NCI-H2171 (cell line): ENCODE data around the gene EDIL3.
"Not testable (repeated sequence)": the region's sequence is repeated elsewhere in the genome, so short reads cannot be mapped to it uniquely, and the experiment has no call there.

ENCODE experiments used
- DNase-seq: peaks from one replicate; lab custom pipeline; 2025; lab: John Stamatoyannopoulos, UW

The EDIL3 gene

DNA sequence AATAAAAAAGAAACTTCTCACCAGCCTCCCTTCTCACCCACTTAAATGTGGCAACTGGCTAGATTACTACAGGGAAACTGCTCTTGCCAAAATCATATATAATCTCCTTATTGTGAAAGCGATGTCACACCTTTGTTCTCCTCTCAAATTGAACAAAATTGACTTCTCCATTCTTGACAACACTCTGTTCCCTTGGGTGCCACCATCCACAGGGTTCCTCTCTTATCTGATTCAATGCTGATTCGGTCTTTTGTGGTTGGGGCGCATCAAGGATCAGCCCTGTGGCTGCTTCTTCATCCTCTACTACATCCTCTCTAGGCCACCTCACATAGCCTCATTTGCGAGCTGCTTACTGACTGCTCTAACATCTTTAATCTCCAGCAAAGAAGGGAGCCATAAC lies 86.1 kb downstream of the EDIL3 start:
- DNase-seq, result no peak

GRCh38 chr5:84297641-84298040 lies 87.0 kb downstream of the EDIL3 start:
- not testable (repeated sequence) for DNase-seq

- DNase-seq, result no peak
Measured at GRCh38 chr5:84292788-84293653, 91.7 kb downstream of the EDIL3 start.

DNA sequence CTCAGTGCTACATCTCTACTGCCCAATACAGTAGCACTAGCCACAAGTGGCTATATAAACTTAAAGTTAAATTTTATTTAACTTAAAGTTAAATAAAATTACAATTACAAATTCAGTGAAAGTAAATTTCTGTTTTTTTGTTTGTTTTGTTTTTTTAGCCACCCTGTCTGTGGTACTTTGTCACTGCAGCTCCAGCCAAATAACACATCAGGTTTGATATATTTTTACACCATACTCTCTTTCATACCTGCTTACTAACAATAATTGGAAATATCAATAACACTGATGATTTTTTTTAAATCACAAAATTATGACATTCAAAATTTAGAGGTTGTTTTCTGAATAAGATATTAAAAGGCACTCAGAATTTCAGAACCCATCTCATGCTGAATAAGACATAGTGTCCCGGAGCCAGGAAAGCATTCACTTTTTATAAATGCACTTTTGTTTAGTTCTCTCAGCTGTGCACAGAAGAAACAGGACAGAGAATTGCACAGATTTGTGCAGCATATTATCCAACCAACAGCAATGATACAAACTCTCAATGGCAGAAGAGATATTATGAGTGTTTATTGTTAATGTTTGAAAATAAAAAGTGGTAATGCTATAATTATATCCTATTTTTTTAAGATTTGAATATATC lies 92.6 kb downstream of the EDIL3 start:
- no peak for DNase-seq

- DNase-seq, result no peak
Measured at GRCh38 chr5:84290673-84291072, 94.0 kb downstream of the EDIL3 start.

- no peak for DNase-seq
Measured at GRCh38 chr5:84290161-84290560, 94.5 kb downstream of the EDIL3 start.

DNA sequence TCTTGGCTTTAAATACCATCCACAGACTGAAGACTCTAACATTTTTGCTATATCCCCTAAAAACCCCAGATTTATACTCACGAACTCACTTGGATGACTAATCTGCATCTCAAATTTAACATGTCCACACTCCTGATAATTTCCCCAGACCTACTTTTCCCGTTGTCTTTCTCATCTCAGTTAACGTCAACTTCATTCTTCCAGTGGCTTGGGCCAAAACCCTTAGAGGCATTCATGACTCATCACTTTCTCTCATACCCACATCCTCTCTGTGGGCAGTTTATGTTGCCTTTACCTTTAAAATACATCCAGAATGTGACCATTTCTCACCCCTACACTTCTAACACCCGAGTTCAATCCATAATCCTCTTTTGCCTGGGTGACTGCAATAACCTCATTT lies 96.7 kb downstream of the EDIL3 start:
- no peak for DNase-seq

DNA sequence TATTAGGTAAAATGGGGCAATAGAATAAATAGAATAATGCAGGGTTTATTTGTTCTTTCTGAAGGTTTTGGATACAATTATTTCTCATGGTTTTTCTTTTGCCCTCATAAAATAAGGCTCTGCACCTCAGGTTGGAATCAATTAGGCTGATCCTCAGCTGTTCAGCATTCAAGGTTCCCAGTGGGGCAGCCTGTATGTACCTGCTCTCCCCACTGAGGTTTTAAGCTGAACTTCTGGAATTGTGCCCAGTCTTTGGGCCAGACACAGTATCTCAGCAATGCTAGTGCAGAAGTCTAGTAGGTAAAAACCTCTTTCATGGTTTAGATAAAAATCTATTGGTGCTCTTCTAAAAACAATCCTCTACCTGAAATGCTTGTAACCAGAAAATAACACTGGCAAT lies 98.0 kb downstream of the EDIL3 start:
- no peak for DNase-seq

DNA sequence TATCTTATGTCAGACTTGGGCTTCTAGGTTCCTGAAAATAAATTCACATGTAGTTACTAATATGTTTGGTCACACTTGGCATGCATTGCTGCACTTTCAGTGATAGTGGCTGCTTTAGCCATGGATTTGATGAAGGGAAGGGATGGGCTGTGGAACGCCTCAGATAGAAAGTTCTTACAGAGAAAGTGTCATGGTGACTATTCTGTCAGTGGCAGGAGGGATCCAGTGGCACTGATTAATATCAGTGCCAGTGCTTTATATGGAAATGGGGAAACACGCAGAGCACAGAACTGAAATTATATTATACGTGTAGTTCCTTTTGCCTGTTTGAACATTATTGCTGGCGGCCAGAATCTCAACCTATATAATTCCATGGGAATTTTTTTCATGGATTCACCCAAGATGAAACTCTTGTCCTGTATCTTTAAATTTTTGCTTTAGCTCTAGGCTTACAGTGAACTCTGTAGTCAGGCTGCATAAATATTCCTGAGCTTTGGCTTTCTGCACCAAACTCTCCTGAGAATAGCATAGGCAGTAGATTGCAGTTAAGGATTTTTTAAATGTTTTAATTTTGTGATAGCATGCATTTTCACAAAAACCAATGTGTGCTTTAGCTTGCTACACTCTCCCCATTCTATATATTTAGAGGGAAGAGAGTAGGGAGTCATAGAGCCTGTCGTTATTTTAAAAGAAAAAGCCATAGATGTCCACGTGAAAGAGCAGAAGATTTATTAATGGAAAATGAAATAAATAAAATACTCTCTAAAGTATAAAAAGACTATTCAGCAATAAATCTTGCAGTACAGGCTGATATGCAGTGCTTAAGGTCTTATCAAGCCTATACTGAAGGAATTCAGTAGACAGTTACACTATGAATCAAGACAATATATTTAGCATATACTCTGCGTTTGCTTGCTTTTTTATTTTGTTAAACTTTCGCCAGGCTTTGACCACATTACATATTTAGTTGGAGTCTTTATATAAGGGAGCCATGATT lies 98.7 kb downstream of the EDIL3 start:
- DNase-seq, result no peak

GRCh38 chr5:84281383-84281782 lies 103.3 kb downstream of the EDIL3 start:
- no peak for DNase-seq

- DNase-seq, result no peak
Measured at GRCh38 chr5:84279234-84279633, 105.4 kb downstream of the EDIL3 start.

- no peak for DNase-seq
Measured at GRCh38 chr5:84275609-84276008, 109.1 kb downstream of the EDIL3 start.

DNA sequence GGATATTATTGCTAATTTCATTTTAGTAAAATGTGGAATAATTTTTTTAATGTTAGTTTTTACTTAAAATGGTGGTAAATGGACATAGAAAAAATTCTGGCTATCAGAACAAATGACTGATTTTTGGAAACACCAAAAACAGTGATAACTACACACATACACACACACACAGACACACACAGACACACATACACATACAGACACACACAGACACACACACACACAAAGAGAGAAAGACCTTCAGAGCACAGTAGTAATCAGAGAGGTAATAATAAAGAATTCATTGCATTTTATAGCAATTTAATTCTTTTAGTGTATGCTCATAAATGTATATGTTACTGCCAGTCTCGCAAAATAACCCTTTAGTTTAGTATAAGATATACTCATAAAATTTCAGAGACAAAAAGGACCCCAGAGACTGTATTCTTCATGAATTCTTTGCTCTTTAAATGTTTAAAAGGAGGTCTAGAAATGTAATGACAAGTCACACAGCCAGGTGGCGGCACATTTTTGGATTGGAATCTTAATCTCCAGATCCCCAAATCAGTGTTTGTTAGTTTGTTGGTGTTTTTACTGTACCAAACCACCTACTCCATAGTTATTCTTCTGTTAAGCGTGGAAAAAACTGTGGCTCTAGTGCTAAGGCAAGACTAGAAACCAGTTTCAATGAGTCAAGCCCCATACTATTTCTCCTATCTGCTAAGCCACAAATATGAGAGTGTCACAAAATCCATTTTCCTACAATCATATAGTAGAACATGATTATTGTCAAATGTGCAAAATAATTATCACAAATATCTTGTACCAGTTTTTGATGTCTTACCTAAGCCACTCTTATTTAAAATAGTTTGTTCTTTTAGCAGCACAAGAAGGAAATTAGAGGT lies 109.9 kb downstream of the EDIL3 start:
- no peak for DNase-seq

DNA sequence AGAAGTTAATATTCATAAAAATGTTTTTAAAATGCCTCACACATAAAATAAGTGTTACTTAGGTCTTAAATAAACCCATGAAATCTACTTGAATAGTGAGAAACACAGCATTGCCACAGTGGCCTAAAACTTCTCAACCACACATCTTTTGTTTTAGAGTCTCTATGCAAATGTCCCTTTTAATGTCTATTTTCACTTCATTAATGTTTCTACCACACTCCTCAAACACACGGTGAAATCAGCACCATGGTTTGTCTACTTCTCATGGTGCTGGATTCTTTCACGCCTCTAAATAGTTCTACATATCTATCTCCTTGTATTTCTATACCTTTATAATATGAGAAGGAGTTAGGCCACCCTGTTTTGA lies 111.2 kb downstream of the EDIL3 start:
- no peak for DNase-seq

GRCh38 chr5:84272771-84273516 lies 111.7 kb downstream of the EDIL3 start:
- no peak for DNase-seq

DNA sequence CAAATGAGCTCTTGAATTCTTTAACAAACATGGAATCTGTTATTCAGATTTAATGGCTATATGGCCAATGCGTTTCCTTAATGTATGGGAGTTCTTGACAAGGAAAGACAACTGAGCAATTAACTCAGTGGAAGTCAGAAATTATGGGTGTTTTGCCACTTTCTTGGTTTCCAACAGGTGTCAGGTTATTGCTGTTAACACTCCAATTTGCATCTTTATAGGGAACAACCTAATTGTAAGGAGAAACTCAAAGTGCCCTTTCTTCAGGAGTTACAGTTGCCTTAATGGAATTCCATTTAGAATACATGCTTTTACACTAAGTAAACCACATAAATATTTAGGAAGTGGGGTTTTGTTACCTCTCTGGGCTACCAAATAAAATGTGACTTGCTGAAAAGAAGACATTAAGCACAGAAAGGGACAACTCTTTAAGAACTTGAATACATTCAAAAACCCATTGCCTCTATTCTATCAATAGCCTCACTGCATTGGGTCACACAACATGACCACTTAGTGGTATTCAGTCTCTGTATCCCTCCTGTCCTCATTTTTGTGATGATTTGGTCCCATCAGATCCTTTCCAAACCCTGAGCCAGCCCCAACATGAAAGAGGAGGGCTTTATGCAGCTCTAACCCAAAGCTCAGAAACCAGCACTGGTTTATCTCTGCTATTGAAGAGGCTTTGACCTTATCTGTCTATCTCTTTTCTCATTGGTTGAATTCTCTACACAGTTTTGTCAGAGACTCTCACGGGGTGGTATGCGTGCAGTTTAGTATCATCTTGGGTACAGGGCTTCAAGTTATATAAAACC lies 118.7 kb downstream of the EDIL3 start:
- DNase-seq, result no peak

- DNase-seq, result no peak
Measured at GRCh38 chr5:84265130-84265529, 119.5 kb downstream of the EDIL3 start.

DNA sequence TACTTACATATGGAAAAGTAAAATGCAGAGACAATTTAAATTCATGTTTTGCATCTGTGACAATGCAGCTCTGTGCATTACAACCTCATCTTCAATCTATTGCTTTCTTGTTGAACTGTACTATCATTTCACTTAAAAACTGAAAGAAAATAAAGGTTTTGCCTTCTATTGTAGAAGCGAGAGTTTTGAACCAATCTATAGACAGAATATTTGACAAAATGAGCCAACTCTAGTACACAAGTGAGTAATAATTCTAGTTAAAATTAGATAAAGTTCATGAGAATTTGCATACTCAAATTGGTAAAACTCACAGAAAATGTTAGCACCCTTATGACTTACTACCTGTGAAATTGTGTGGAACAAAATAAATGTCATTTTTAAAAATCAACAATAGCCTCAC lies 123.7 kb downstream of the EDIL3 start:
- DNase-seq, result no peak

GRCh38 chr5:84260140-84260539 lies 124.5 kb downstream of the EDIL3 start:
- no peak for DNase-seq
